HG03159 (cell line): ENCODE data around the gene FAM227A.
A peak's percentile ranks its signal among the peaks of the same experiment; 100 is the strongest.
"Not testable (repeated sequence)": the region's sequence is repeated elsewhere in the genome, so short reads cannot be mapped to it uniquely, and the experiment has no call there.

Experiments
- ATAC-seq: cut with Tn5 transposase; IDR thresholded peaks from one replicate; pipeline ENCODE4 v1.9.1; 2021; ENCODE audit warnings: mild to moderate bottlenecking, moderate library complexity; ENCODE audit not compliant: unreplicated experiment

FAM227A gene

DNA sequence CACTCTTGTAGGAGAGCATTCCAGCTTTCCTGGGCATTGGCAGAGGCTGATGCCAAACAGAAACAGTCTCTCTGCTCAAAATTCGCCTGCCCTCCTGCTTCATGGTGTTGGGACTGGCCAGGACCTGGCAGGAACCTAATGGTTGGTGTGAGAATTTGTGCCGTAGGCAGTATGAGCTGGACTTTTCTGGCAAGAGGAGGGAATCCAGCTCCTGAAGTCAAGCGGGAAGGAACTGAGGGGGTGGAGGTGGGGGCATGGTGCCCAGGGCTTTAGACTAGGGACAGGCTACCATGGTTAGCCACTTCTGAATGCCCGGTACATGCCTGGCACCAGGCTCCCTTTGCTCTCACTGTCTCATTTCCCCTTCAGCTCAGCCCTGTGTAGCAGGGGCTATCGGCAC is 18.7 kb upstream of the FAM227A start:
- no peak for ATAC-seq

DNA sequence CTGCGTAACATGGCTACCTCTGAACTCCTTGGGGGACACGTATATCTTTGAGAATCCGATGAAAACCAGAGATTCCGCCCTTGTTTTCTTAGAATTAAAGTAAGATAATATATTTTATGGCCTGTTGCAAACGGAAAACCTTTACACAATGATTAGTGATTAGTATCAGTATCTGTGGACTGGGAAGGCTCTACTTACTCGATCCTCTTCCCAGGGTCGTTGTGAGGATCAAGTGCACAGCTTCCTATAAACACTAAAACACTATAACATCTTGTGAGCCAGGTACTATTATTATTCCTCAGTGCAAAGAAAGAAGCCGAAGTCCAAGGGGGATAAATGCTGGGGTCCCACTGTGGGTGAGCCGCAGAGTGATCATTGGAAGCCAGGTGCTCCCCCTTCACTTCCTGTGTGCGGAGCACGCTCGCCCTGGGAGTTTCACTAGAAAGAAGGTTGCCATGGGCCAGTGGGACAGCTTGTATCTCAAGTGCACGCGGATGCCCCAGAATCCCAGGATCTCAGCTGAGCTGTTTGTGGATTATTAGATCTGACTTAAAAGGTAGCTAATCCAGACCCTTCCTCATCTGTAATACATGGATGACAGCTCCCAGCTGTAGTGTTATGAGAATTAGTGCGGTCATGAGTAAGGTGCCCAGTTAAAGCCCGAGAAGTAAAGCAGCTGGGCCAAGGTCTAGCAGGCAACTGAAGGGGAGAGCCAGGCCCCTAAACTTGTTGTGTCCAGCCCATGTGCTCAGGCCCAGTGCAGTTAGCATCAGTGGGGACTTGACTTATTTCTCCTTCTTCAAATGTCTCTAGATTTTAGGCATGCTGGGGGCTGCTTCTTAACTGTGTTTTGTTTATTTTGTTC is 1.1 kb upstream of the FAM227A start:
- ATAC-seq: no peak

DNA sequence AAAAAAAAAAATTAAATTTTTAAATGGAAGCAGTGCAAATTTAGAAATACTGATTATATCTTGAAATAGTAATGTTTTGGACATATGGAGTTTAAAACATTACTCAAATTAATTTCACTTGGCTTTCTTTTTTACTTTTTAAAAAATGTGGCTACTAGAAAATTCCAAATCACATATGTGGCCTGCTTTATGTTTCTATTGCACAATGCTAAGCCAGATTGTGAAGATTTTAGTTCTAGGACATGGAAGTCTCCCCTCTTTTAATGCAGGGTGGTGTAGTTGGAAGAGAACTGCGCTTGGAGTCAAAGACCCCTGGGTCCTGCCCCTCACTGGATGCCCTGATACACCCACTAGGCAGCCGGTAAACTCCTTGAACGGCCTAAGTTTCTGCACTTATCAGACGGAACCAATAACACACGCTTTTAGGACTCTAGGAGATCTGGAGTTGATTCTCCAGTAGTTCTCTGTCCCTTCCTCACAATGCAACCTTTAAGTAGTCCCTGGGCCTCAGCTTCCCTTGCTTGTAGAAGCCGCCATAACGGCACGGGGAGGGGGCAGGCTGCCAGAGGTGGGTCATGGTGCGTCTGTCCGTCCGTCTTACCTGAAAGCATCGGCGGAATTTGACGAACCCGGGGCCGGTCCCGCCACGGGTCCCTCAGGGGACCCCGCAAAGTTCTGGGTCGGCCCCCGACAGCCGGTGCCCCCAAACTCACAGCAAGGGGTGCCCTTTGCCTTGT is 505 bp downstream of the FAM227A start:
- ATAC-seq: peak; percentile 9

DNA sequence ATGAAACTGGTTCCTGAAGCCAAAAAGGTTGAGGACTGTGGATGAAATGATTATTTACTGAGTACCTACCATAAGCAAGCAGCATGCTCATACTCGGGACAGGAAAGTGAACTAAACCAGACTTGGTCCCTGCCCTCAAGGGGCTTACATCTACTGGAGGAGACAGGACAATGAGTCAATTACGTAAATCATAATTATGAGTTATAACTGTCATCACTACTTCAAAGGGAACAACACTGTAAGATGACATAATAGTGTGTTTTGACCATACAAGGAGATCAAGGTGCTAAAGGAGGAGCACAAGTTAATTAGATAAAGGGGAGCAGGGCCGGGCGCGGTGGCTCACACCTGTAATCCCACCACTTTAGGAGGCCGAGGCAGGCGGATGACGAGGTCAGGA is 2.5 kb downstream of the FAM227A start:
- ATAC-seq: no peak

DNA sequence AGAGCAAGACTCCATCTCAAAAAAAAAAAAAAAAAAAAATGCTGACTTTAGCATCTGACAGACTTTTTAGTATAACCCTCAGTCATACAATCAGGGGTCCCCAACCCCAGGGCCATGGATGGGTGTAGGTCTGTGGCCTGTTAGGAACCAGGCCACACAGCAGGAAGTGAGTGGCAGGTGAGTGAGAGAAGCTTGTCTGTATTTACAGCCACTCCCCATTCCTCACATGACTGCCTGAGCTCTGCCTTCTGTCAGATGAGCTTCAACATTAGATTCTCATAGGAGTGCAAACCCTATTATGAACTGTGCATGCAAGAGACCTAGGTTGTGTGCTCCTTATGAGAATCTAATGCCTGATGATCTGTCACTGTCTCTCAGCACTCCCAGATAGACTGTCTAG is 3.3 kb downstream of the FAM227A start:
- ATAC-seq: no peak

DNA sequence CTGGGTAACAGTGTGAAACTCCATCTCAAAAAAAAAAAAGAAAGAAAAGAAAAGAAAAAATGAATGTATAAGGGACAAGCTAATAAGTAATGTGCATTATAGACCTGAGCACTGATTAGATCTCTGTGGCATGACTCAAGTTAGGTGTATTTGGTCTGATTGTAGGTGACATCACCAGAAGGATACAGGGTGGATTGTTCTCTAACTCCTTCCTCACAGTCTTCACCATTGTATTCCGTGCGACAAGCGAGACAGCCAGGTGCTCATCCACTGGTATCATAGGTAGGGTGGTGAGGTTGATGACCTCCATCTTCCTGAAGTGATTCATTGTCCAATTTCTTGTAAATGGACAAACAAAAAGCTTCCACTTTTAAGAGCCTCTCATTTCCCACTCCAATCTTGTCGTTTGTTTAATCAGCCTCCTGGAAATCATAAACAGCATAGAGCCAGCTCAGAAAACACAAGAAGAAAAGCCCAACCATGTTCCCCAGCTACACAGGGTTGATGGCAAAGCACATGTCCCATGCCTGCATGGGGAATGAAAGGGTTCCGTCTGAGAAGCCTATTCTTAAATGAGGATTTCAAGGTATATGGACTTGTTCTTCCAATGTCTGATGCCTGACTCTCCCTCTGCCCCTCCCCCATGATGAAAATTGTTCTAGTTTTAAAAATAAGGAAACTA is 6.2 kb downstream of the FAM227A start:
- no peak for ATAC-seq

DNA sequence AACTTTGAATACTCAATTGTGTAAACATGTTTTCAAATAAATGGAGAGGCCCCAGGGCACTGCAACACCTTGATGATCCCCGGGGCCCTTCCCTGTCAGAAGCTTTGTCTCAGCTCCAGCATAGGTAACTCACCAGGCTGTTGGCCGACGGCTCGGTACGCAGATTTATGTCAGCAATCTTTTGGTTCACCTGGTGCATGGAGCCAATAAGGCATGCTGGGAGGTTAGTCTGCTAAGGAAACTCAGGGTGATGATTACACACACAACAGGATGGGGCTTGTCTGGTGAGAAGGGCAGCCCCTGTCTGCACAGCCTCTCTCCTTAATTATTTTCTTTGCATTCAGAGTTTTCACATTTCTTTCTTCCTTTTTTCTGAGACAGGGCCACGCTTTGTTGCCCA is 10.8 kb downstream of the FAM227A start:
- no peak for ATAC-seq

DNA sequence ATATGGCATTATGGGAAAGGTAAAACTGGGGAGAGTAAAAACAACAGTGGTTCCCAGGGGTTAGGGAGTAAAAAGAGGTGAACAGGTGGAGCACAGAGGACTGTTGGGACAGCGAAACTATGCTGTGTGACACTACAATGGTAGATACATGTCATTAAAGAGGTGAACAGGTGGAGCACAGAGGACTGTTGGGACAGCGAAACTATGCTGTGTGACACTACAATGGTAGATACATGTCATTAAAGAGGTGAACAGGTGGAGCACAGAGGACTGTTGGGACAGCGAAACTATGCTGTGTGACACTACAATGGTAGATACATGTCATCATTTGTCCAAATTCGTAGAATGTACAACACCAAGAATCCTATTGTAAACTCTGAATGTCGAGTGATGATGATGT is 11.9 kb downstream of the FAM227A start:
- not testable (repeated sequence) for ATAC-seq

DNA sequence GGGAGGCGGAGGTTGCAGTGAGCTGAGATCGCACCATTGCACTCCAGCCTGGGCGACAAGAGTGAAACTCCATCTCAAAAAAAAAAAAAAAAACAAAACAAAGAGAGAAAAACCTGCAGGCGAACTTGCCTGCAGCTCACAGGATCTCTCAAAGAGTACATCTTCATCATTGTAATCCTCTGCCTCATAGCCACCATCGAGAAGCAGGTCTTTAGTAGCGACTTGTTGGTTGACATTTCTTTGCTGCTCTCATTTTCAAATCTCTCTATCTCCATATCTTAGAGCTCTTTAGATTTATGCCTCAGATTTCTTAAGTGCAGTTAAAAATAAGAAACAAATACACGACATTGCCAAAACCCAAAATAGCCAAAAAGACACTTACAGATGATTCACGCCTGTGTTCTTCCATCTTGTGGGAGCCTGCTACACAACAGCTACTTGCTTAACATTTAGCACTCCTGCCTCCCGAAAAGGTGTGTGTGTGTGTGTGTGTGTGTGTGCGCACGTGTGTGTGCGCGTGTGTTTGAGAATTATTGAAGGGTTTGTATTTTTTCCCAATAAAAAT is 14.6 kb downstream of the FAM227A start:
- ATAC-seq: no peak

DNA sequence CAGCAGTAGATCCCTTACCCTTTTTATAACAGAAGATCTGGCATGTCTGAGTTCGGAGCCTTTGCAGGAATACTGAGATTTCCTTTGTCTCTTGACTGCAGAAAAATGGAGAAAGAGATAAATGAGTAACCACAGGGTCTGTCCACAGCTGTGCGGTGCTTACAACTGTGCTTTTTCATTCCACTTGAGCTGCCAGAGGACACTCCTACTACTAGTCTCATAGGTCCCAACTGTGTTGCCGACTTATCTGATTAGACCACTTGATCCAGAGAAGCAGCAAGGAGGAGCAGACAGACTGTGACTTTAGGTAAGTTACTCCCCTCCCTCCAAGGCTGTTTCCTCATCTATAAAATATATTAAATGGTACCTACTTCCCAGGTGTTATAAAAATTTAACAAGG is 17.5 kb downstream of the FAM227A start:
- ATAC-seq: no peak

DNA sequence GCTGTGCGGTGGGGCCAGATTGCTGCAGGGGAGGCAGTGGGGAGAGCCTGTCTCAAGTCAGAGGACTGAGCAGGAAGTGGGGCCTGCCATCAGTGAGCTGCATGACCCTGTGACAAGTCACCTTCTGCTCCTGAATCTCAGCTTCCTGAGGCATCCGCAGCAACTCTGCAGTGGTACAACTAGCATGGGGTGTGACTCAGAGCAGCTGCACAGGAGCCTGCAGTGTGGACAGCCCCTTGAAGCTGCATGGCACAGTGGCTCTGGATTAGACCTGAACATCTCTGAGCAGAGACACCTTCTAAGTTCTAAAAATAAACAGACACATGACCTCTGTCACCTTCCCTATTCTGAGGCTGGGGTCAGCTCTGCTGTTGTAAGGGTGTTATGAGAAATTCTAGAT is 18.0 kb downstream of the FAM227A start:
- ATAC-seq: no peak

DNA sequence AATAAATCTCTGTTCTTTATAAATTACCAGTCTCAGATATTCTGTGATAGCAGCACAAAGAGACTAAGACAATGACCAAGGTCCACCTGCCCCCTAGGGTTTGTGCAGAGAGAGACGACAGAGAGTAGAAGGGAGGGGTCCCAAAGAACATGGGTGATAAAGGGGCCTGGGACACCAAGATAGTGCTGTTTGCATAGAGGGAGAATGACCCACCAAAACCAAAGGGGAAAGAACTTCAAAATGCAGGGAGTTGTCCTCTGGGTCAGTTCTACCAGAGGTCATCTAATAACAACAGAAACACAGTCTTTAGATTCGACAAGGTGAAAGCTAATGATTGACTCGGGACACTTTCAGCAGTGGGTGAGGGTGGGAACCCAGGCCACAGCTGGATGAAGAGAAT is 23.7 kb downstream of the FAM227A start:
- no peak for ATAC-seq

DNA sequence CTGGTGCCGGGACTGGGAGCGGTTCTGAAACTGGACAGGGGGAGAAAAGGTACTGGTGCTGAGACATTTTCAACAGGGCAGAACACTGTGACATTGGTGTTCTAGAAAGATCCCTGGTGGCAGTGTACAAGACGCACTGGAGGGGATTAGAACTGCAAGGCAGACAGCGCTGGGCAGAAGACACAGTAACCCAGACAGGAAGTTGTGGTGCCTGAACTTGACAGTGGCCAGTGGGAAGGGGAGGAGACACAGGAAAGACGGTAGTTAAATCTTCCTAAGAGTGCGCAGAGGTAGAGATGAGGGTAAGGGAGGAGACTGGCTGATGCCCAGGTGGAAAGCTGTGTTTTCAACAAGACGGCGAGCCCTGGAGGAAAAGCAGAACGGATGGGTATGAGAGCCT is 24.5 kb downstream of the FAM227A start:
- no peak for ATAC-seq

DNA sequence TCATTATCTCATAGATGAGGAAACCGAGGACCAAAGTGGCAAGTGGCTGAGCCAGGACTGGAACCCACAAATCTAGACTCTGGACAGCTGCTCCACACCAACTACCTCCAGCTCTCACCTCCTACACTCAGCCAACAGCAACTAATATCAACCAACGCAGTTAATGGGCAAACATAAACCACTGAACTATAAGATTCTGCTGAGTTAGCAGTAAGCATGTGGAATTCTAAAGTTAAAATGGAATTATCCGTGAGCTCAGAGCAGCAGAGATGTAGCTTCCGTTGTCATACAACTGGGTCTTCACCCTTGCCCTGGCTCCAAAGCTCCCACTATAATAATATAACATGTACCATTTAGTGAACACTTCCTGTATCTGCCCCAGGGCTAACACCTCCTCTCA is 27.1 kb downstream of the FAM227A start:
- ATAC-seq: no peak

DNA sequence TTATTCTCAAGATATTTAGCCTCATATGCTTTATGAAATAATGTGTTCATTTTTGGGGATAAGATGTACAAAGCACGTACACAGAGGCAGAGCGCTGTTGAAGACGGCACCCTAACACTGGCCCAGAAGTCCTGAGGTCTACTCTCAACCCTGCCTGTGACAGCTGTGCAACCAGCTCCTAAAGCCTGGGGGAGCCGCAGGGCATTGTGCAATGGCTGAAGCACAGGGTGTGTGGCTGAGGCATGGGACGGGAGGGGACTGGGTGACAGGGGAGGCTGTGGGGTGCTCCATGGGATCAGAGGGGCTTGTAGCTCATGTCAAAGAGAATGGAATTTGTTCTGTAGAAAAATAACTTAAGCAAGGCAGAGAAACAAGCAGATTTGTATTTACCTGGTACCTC is 27.7 kb downstream of the FAM227A start:
- ATAC-seq: no peak

DNA sequence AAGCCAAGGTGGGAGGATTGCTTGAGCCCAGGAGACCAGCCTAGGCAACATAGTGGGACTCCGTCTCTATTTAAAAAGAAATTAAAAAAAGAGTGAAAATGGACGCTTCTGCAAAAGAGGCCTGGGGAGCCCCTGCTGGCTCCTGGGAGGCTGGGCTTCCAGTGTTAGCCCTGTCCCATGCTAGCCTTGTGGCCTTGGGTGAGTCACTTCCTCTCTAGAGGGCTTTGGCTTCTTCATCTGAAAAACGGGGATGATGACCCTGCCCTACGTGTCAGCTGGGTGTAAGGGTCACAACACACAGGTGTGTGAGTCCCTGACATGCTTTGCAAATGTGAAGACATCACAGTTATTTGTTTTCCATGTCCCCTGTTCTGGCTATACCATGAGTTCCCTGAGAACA is 32.8 kb downstream of the FAM227A start:
- ATAC-seq: no peak

DNA sequence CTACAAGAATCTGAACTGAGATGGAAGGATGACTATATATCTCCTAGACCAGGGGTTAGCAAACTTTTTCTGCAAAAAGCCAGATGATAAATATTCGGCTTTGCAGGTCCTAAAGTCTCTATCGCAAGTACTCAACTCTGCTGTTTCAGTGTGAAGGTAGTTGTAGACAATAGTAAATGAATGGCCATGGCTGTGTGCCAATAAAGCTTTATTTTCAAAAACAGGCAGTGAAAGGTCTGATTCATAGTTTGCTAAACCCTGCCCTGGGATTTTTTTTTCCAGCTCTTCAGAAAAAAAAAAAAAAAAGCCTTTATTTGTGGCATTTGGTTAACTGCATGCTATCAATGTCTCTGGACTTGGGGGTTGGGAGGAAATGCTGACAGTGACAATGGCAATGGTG is 37.5 kb downstream of the FAM227A start:
- no peak for ATAC-seq

DNA sequence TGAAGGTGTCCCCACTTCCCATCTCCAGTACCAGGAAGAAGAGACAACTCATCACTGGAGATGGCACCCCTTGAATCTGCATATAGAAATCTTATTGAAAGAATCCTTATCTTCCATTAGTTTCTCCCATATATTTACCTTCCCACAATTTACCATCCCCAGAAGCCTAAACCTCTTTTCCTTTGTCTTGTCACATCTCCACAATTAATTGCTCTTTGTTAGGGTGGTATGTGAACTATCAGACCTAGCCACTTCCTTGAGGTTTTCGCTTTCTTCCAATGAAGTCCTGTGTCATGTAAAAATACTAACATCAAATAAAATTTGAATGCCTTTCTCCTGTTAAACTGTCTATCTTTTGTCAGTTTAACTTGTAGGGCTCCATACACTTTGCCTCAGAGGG is 37.9 kb downstream of the FAM227A start:
- no peak for ATAC-seq

DNA sequence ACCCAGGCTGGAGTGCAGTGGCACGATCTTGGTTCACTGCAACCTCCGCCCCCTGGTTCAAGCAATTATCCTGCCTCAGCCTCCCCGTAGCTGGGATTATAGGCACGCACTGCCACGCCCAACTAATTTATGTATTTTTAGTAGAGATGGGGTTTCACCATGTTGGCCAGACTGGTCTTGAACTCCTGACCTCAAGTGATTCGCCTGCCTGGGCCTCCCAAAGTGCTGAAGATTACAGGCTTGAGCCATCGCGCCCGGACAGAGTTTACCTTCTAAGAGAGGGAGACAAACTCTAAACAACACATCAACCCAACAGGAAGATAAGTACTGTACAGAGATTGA is 41.2 kb downstream of the FAM227A start:
- not testable (repeated sequence) for ATAC-seq

DNA sequence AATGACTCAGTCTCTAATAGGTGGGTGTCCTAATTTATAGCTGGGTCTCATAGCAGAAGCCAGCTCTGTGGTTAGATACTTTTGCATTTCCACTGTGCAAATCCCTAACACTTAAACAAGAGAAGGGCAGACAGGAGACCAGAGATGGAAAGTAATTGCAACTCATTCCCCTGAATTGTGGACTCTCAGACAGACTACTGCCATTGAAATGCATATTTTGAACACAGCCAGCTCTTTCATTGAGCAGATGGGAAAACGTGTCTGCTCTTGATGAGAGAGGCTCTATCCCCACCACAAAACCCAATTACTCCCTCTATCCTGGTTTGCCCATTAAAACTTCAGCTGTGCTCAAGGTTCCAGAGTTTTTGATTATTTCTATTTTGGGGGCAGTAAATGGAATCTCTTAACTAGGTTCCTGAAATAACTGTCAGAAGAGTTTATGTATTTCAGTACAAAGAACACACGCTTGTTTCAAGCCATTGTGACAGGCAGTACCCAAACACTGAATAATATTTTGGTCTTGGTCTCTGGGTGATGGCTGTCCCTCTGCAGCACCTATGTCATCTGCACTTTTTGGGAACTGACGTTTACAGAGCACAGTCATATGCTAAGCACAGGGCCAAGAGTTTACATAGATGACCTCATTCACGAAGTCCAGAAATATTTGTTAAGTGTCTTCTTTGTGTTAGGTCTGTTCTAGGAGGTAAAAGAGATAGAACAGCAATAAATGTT is 41.7 kb downstream of the FAM227A start:
- no peak for ATAC-seq

DNA sequence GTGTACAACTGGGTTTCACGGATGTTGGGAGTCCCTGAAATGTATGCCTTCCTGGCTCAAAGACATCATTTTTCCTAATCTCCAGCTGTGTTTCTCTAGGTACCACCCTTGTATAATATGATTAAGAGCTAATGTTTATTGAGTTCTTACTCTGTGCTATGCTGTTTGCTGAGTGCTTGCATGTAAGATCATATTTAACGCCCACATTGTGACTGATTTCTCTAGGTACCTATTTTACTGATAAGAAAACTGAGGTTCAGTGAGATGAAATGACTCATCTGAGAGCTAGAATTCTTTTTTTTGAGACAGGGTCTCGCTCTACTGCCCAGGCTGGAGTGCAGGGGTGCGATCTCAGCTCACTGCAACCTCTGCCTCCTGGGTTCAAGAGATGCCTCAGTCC is 42.6 kb downstream of the FAM227A start:
- ATAC-seq: no peak
